HG03565 (cell line): Measurements from ENCODE around the gene CD101.
A peak's percentile ranks its signal among the peaks of the same experiment; 100 is the strongest.

Experiments
- ATAC-seq: cut with Tn5 transposase; IDR thresholded peaks from one replicate; pipeline ENCODE4 v1.9.1; 2021; ENCODE audit warnings: mild to moderate bottlenecking, moderate library complexity; ENCODE audit not compliant: unreplicated experiment

Gene CD101

DNA sequence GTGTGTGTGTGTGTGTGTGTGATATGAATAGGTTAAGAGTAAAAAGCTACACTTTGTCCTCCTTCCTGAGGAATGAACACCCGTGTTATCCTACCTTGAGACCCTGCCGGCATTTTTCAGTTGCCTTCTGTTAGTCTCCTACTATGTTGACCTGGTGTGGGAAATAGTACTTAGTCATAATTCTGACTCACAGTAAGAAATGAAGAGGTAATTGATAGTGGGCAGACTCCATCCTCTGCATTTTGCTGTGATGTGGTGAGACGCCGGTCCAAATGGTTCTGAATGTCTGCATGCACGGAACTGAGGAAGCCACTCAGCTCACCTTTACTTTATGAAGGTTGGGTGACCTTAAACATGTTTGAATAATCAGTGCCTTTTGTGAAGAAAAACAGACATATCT, 12.6 kb downstream of the CD101 start:
- no peak for ATAC-seq

DNA sequence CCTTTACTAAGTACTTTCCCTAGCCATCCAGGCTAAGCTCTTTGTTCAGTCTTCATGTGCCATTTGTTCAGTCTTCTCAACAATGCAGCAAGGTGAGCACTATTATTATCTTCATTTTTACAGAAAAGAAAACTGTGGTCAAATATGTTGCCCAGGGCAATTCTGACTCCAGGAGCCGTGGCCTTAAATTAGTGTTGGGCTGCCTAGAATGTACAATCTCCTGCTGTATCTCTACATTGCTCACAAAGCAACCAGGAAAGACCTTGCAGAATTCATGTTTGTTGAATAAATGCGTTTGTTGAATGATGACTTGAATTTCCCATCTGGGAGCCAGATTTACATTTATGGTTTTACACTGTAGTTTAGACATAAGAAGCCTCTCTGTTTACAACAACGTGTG, 14.2 kb downstream of the CD101 start:
- ATAC-seq, result no peak

DNA sequence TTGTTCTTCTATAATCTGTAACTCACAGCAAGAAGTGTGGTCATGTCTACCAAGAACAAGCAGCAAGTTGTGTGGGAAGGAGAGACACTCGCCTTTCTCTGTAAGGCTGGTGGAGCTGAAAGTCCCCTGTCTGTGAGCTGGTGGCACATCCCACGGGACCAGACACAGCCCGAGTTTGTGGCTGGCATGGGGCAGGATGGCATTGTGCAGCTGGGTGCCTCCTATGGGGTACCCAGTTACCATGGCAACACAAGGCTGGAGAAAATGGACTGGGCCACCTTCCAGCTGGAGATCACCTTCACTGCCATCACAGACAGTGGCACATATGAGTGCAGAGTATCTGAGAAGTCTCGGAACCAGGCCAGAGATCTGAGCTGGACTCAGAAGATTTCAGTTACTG, 15.5 kb downstream of the CD101 start:
- ATAC-seq, result no peak

DNA sequence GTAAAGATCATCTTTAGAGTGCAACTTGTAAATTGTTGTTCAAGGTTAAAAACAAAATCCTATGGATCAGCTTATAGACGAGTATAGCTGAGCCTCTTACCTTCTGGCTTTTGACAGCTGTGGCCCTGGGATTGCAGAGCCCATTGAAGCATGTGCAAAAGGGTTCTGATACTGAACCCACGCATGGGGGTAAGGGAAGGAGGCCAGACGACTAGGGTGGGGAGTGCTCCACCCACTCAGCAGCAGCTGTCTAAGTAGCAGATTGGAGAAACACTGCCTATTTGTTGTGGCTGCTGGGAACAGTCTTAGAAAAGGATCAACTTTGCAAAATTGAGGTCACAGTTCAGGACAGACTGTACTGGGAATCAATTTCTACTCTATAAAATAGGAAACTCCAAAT, 16.1 kb downstream of the CD101 start:
- peak; percentile 66 for ATAC-seq

DNA sequence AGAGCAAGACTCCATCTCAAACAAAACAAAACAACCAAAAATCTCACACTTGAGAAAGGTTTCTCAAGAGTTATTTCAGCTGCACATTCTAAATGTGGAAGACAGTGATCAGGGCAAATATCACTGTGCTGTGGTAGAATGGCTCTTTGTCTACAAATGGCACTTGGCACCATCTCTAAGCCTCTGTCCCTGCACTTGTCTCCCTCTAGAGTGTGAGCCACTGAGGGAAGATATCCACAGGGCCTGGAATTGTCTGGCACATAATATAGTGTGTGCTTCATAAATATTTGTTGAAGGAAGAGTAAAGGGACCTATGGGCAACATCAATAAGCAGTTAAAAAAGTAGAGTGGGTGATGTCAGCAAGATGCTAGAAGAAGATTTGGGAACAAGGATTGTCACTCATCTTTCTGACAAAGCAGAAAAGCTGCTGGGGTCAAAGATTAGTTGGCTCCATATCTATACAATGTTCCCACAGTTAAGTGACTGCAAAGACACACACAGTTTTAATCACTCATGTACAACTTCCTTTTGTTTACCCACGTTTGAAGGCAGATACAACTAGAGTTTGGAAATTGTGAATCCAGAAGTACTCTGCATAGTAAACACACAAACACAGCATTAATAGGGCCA, 19.1 kb downstream of the CD101 start:
- ATAC-seq, result no peak

DNA sequence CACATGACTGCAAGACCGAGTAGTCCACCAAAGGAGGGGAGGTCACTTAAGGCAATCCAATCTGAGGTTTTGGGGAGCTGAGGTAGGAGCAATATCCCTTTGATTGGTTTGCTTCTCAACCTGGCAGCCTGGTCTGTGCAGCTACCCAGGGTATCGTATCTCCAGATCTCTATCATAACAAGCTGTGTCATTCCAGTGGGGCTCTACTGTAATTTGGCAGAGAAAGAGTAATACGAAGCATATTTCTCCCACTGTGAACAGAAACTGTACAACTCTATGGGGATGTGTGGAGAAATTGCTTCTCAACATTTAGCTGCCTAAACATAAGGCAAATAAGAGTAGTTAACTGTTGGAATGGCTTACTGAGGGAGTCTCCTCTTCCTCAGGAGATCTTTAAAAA, 20.6 kb downstream of the CD101 start:
- no peak for ATAC-seq

DNA sequence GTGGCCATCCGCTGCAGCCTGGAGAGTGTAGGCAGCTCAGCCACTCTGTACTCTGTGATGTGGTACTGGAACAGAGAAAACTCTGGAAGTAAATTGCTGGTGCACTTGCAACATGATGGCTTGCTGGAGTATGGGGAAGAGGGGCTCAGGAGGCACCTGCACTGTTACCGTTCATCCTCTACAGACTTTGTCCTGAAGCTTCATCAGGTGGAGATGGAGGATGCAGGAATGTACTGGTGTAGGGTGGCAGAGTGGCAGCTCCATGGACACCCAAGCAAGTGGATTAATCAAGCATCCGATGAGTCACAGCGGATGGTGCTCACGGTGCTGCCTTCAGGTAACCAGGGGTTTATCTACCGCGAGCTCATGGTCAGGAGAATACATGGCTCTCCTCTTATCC, 24.0 kb downstream of the CD101 start:
- no peak for ATAC-seq

DNA sequence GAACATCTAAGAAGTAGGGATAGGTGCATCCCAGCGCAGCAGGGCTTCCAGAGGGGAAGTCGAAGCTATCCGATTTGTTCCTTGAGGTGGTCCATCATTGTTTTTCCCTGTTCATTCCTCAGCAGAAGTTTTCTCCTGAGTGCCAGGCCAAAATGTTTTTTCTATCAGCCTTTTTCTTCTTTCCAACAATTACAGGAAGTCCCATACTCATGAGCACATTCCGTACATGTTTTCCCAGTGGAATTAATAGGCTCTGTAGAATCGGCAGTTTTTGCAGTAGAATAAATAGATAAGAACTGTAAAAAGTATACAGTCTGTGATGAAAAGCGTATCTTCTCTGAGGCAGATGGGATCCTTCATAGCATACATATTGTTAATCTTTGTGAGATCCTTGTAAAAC, 24.8 kb downstream of the CD101 start:
- ATAC-seq, result no peak

DNA sequence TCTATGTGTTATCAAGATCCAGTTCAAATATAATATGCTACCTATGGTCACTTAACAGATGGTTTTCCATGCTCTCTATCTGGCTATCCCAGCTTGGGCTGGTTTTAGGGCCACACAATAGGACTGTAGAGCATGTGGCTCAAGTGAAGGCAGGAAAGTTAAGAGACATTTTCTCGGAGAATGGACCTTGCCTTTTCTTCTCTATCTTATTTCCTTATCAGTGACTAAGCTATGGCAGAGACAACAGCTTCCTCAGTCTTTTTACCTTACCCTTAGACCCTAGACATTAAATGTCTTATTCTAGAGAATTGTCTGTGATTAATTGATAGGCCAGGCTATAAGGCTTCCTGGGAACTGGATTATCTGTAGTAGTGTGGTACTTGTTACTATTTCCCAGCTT, 28.1 kb downstream of the CD101 start:
- no peak for ATAC-seq

DNA sequence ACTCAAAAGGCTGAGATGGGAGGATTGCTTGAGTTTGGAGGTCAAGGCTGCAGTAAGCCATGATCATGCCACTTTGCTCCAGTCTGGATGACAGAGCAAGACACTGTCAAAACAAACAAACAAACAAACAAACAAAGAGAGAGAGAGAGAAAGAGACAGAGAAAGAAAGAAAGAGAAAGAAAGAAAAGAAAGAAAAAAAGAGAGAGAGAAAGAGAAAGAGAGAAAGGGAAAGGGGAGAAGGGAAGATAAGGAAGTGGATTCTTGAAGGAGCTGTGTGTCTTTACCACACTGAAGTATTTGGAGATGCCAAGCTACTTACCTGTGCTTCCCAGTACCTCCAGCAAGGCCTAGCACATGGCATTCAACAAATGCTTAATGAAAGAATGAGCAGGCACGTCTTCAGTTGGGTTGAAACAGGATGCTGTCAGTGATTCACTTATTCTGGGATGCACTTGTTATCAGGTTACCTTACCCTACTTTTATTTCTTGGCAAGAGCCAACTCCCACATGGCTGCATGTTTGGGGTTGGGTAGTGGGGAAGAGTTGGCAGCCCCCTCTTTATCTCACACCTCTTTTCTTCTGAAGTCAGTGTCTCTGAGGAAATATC, 28.8 kb downstream of the CD101 start:
- no peak for ATAC-seq

DNA sequence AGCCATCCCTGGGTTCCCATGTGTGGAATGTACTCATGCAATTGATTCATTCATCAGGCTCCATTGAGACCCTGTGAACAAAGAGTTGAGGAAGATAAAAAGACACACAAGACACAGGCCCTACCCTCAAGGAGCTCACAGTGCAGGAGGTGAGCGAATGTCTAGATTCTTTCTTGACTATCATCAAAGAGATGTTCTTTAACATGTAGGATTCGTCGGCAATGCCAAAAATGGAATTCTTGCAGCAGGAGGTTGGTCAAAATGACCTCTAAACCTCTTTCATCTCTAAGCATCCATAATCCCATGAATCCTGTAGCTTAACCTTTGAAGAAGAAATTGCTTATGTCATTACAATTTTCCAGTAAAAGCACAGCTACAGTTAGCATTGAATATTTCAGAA, 30.7 kb downstream of the CD101 start:
- no peak for ATAC-seq

DNA sequence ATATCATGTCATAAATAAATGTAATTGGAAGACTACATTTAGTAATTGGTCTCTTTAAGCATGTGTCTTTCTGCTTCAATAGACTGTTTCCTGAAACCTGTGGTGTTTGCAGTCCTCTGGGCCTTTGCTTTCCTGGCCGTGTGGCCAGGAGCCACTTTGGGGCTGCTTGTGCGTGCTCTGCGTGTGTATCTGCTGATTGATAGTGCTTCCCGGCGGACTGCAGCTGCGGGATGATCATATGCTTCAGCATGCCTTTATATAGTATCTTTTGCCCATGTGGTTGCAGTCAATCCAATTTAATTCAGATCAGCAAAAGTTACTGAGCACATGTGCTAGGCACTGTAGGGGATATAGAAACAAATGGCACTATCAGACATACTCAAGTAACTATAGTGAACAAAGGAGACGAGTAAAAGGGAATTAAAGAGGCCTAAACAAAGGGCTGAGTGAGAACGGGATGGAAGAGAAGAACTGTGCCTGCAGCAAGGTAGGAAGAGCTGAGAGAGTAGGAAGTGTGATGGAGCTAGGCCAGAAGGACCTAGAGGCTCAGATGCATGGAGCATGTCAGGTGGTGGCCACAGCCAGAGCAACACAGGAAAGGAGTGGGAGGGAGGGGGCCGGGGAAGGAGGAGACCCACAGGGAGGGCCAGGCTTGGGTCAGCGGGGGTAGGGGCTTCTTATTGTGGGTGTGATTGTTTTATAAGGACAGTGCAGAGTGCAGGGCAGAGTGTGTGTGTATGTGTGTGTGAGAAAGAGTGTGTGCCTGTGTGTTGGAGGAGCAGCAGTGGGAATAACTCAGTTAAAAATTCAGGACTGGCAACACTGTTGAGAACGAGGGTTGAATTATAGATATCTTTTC, 31.4 kb downstream of the CD101 start:
- ATAC-seq, result no peak

DNA sequence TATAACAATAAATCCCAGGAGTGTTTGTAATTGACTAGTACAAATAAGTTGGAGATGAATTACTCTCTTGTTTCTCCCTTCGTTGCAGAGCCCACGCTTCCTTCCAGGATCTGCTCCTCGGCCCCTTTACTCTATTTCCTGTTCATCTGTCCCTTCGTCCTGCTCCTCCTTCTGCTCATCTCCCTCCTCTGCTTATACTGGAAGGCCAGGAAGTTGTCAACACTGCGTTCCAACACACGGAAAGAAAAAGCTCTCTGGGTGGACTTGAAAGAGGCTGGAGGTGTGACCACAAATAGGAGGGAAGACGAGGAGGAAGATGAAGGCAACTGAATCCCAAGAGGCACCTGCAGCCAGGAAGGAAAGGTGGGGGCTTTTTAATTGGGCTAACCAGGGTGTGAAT, 32.2 kb downstream of the CD101 start:
- no peak for ATAC-seq

DNA sequence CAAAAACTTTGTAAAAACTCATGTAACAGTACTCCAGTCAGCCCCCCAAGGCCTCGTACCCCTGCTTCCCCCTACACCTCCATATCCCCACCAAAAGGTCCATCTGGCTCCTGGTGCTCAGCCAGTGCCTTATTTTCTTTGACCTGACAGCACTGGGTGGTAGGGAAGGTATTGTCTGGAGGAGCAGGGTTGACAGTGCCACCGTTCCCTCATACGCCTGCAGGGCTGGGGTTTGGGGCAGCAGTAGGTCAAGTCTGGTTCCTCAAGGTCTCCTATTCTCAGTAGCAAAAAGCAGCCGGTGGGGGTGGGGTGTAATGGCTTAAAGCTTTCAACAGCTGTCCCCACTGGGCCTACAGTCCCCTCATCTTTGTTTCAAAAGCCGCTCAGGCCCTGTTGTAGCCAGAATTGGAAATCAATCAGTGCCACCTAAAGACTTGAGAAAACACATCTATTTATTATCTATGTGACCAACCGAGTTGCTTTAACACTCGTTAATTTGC, 33.3 kb downstream of the CD101 start:
- no peak for ATAC-seq

DNA sequence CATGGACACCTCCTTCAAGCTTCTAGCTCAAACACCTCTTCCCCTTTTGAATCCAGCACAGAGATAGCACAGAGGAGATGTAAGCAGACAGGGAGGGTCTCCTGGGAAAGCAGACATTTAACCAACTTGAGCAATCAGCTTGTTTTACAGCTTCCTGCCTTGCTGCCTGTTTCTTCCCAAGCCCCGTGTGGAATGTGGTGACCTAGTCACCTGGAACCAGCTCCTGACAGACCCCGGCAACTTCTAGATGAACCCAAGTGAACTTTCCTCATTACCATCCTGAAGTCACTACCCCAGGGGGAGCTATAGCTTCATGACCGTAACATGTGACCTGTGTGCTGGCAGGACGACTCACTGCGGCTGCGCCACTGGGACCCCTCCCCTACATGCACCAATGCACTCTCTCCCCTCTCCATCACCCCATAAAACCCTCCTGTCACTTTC, 34.5 kb downstream of the CD101 start:
- ATAC-seq, result no peak

DNA sequence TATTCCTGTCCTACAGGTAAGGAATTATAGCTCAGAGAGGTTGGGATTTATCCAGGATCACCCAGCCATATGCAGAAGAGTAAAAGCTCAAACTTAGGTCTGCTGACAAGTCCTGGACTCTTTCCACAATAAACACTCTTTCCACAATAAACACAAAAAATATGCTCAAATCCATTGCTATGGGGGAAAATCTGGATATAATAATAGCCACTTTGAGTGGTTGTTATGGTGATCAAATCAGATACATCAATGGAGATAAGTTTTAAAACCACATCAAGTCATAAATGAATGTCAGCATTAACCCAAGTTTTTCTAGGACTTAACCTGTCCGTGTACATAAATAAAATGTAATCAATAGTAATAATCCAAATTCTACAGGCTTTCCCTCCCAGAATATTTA, 36.2 kb downstream of the CD101 start:
- no peak for ATAC-seq

DNA sequence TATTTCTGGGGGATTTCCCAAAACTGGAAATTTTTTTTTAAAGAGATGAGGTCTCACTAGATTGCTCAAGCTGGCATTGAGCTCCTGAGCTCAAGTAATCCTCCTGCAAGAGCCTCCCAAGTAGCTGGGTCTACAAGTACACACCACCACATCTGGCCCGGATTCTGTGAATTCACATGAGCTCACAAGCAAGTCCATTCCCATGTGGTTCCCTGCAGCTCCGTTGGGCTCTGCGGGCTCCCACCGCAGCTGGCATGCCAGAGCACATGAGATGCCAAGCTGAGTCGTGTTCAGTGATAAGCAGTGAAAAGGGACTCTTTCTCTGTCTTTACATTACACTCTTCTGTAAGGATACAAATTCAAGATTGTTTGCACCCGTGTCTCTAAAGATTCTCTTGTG, 36.7 kb downstream of the CD101 start:
- ATAC-seq, result no peak

DNA sequence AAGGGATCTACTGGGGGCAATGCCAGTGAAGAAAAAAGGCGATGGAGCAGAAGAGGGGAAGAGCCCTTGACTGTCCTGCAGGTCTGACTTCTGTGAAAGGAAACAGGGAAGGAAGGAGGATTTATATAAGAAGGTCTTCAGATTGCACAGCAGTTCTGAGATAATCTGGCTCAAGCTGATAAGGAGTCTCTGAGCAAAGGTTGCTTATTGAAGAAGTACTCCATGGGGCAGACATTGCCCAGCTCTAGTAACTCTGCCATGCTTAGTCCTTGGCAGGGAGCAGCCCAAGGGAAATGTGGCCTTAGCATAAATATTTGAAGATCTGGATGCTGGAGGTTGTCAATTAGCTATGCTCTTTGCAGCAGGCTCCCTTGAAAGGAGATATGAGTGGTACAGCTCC, 42.7 kb downstream of the CD101 start:
- ATAC-seq, result no peak

DNA sequence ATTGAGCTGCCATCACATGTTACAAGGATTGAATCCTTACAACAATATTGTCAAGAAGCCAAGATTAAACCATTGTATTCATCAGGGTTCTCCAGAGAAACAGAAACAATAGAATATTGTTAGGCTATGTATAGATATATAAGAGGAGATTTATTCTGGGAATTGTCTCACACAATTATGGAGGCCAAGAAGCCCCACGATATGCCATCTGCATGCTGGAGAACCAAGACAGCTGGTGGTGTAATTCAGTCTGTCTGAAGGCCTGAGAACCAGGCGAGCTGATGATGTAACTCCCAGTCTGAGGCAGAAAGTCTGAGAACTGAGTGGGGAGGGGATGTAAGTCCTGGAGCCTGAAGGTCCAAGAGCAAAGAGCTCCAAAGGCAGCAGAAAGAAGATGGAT, 44.1 kb downstream of the CD101 start:
- ATAC-seq, result no peak

DNA sequence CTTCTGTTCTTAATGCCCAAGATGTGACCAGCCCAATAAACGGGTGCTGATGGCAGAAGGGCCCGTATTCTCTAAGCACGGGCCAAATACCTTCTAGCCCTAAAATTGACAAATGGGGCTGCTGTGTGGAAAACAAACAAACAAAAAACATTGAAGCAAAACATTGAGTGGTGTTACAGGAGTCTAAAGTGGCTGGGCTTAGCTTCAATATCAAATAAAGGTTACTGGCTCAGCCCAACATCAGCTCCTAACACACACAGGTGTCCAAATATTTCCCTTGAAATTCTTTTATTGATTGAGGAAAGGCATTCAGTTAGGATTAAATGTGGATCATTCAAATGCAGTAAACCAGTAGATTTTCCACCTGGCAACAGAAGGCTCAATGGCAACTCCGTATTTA, 45.2 kb downstream of the CD101 start:
- ATAC-seq, result no peak

DNA sequence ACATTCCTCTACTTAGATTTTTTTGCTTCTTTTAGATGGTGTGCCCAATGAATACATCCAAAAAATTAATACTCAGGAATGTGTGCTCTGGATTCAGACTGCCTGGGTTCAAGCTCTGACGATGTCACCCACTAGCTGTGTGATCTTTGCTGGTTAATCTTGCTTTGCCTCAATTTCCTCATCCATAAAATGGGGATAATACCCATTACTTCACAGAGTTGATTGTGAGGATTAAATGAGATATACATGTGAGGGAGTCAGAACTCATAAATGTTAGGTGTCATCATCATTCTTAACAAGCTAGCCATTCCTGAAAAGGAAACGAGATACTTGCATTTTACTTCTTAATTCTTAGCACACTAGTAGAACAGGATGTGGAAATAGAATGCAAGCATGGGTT, 45.7 kb downstream of the CD101 start:
- no peak for ATAC-seq

DNA sequence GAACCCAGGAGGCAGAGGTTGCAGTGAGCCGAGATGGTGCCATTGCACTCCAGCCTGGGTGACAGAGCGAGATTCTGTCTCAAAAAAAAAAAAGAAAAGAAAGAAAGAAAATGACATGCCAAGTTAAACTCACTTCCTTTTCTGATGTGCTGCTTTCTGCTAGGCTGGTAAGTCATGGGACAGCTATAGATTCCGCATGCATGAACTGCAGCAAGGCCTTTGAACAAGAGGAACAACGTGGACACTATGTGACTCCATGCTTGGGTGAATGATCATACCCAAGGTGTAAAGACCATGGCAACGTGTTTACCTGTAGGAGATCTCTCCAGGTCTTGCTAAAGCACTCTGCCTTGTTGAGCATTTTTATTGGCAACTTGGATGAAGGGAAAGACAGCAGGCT, 48.3 kb downstream of the CD101 start:
- ATAC-seq, result no peak
